Urothelium cell line (cell line): ENCODE measurements around the gene NEUROG1.
"Not testable (repeated sequence)": the region's sequence is repeated elsewhere in the genome, so short reads cannot be mapped to it uniquely, and the experiment has no call there.

Source experiments
- DNase-seq: peaks from one replicate; pipeline ENCODE4 v3.0.0; 2011; ENCODE audit warnings: low spot score, mixed read lengths
- FAIRE-seq: peaks from 2 replicates; lab custom pipeline; 2011; peaks lifted over from hg19 to GRCh38; lab: Jason Lieb, UNC

The NEUROG1 gene

GRCh38 chr5:135538261-135538660 lies 2.5 kb upstream of the NEUROG1 start:
- DNase-seq: no peak
- no peak for FAIRE-seq

- FAIRE-seq: no peak
Measured at GRCh38 chr5:135537745-135538144, 2.0 kb upstream of the NEUROG1 start.

GRCh38 chr5:135537271-135537670 lies 1.5 kb upstream of the NEUROG1 start:
- FAIRE-seq (no peak), DNase-seq (no peak)

More at GRCh38 chr5:135537745-135538144, 2.0 kb upstream of the NEUROG1 start:
- no peak for DNase-seq

DNA sequence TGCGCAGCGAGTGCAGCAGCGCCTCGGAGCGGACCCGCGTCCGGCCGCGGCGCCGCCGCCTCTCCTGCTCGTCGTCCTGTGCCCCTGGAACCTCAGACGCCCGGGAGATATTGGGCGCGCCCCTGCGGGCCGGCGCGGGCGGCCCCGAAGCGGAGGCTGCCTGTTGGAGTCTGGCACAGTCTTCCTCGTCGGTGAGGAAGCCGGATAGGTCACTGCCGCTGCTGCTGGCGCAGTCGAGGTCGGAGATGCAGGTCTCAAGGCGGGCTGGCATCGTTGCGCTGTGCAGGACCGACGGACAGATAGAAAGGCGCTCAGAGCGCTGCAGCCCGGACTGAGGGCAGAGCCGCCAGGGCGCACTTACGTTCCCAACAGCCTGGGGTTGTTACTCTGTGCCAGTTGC lies 344 bp downstream of the NEUROG1 start:
- DNase-seq (no peak), FAIRE-seq (no peak)

- no peak for FAIRE-seq
- no peak for DNase-seq
Measured at GRCh38 chr5:135534609-135535419, 950 bp downstream of the NEUROG1 start.

DNA sequence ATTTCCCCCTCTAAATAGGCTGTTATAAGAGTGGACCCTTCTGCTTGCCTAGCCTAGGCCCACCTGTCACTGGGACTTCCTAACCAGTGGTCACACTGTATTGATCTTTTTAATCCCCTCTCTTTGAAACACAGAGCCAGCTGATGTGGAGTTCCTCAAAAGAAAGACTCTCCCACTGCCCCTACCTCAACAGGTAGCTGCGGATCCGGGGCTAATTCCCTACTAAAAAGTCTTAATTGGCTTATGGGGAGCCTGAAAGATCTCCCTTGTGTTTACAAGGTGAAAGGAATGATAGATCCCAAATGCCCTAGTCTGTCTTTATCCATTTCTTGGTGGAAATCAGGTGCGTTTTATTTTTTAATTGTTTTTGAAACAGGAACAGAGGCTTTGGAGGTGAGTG lies 2.0 kb downstream of the NEUROG1 start:
- no peak for FAIRE-seq
- no peak for DNase-seq

DNA sequence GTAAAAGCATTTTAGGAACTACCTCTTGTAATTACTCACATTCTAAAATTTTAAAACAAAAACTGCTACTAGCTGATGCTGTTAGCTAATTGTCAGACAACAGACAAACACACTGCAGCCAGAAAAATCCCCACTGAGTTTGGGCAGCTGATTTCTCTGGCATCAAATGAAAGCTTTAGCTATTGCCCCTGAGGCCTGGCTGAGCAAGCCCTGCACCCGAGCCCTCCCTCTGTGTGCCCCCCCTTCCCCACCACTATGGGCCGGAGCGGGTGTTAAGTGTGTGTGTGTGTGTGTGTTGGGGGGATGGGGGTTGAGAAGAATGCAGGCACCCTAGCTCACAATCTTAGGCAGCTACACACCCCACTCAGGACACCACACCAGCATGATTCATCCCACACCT lies 2.4 kb downstream of the NEUROG1 start:
- FAIRE-seq: no peak
- no peak for DNase-seq

- FAIRE-seq, DNase-seq: not testable (repeated sequence)
Measured at GRCh38 chr5:135529576-135529975, 6.2 kb downstream of the NEUROG1 start.

DNA sequence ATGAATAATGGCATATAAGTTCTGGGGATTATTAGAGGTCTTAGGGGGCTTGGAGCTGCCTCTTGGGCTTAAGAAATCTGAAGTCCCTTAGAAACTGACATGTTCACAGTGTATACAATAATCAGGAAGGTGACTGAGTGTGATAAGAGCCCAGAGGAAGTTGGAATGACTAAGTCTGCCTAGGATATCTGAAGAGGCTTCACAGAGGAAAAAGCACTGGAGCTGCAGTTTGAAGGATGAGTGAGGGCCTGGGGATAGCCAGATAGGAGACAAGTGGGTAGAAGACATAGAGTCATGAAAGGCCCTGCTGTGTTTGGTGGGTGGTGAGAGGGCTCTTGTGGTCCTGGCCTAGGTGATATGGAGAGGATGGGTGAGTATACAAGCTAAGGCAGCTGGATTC lies 8.8 kb downstream of the NEUROG1 start:
- FAIRE-seq (no peak), DNase-seq (no peak)

DNA sequence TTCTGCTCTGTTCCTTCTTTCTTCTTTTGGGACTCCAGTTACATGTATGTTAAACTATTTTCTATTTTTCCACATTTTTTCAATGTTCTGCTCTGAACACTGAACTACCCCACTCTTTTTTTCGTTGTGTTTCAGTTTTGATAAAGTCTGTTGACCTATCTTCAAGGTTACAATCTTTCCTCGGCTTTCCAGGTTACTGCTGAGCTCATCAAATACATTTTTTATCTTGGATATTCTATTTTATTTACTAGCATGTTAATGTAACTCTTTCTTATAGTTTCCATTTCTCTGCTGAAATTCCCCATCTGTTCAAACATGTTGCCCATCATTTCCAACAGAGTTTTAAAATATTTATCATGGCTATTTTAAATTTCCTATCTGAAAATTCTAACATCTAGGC lies 13.8 kb downstream of the NEUROG1 start:
- FAIRE-seq: no peak
- DNase-seq: no peak

GRCh38 chr5:135517631-135518030 lies 18.1 kb downstream of the NEUROG1 start:
- DNase-seq (no peak), FAIRE-seq (no peak)

DNA sequence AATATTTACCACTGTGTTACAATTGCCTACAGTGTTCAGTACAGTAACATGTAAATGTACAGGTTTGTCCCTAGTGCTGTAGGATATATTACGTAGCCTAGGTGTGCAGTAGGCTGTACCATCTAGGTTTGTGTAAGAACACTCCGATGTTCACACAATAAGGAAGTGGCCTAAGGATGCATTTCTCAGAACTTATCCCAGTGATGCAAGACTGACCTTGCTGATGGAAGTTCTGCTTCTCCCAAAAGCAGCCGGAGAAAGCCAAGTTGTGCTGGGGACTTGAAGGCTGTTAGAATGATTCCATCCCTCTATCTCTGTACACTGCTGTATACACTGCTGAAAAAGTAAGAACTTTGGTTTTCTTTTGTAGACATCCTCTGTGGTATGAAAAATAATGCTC lies 21.6 kb downstream of the NEUROG1 start:
- FAIRE-seq (no peak), DNase-seq (no peak)

DNA sequence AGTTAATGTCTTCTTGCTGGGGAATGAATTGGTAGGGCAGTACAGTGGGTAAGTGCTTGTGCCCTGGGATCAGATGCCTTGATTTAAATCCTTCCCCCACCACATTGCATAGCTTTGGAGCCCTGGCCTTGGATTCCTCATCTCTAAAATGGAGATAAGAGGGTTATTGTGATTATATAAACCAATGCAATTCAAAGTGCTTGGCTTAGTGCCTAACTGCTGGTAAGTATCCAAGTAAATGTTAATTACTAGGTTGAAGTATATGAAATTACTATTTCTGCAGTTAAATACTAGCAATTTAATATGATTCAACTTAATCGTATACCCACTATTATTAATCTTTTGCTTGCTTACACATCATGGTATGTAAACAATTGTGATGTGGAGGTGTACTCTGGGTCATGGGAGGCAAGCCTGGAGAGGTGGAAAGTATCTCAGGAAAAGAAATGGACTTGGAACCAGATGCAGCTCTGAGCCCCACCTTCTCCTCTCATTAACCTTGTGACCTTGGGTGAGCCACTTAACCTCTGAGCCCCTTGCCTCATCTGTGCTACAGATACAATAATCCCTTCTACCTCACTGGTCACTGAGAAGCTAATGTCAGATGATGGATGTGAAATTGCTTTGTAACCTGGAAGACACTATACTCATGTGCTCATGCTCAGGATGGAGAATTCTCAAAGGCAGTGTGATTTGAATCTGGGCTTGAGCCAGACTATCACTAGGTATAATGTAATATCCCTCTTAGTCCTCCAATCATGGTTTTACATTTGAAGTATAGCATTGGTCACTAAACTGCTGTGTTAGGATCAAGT lies 23.8 kb downstream of the NEUROG1 start:
- no peak for DNase-seq
- FAIRE-seq: no peak

DNA sequence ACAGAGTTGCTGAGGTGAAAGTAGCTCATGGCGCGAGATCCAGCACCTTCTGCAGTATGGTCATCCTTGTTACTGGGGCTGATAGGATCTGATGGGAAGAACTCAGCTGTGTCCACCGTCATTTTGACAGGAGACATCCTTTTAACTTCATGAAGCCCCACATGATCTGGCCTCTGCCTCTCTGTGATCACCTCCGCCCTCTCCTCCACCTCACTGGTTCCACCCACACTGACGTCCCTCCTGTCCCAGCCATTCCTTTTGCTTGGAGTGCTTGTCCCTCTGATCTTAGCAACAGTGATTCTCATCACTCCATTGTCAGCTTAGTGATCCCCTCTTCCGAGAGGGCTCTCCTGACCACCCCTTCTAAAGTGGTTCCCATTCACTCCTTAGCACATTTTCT lies 25.8 kb downstream of the NEUROG1 start:
- FAIRE-seq (no peak), DNase-seq (no peak)

DNA sequence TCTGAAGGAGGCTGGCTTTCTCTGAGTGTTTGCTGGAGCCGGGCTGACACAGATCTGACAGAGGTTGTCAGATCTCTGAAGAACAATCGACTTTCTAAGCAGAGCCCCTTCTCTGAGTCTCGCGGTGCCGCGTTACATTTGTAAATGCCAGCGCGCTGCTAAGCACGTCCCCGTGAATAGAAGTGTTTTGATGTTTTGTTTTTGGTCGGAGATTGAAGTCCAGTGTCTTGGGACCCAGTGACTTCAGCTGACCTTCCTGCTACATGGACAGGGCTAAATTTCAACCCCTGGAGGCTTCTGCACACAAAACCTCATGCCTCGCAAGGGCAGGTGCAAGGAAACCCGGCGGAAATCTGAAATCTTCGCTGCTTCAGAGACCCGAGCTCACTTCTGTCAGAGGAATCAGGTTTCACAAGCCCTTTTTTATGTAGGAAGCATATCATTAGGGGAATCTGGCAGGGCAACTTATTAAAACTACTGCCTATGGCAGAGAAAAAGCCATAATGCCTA lies 27.2 kb downstream of the NEUROG1 start:
- no peak for DNase-seq
- FAIRE-seq: no peak

- FAIRE-seq (no peak), DNase-seq (no peak)
Measured at GRCh38 chr5:135505973-135506372, 29.8 kb downstream of the NEUROG1 start.

GRCh38 chr5:135504376-135504775 lies 31.4 kb downstream of the NEUROG1 start:
- no peak for DNase-seq
- no peak for FAIRE-seq

DNA sequence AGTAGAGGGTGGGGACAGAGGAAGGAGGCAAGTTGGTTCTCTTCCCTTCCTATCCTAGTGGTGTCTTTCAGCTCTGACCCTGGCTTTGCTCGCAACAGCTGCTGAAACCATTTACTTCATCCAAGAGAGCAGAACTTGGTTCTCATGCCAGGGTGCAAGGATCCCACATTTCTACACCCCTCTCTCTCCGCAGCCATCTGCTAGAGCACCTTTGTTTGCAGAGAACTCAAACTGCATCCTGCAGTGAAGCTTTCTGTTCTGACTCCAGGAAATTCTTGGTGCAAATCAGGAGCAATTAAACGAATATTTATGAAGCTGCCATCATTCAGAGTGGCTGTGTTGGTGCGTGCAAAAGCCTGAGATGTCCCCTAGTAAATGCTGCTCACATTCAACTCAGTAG lies 31.9 kb downstream of the NEUROG1 start:
- FAIRE-seq (no peak), DNase-seq (no peak)

DNA sequence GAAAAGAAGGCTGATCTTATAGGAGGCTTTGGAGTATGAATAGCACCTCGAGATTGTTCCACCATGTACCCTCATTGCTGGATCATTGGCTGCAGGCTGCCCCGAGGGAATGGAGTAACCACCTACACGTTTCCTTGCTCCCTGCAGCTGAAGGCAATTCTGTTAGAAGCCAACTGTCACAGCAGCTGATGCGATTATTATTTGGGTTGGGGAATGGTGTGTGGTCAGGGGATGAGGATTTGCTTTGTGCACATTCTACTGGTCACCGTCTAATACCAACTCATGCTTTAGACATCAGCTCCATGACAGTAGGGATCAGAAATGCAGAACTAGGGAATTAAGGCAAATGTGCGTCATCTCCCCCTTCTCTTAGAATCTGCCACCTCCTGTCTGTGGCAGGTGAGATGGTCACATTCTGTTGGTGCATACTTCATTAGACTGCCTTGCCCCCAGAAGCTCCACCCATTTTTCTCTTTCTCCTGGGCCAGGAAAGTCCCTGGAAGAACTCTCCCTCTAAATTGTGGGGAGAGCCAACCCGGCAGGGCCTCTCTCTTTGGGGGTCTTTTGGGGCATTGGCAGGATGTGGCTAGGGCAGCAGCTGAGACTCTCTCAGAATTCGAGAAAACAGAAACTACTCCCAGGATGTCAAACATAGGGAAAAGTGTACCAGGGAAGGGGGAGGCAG lies 32.8 kb downstream of the NEUROG1 start:
- DNase-seq (no peak), FAIRE-seq (no peak)

- FAIRE-seq: no peak
- no peak for DNase-seq
Measured at GRCh38 chr5:135501965-135502364, 33.8 kb downstream of the NEUROG1 start.

DNA sequence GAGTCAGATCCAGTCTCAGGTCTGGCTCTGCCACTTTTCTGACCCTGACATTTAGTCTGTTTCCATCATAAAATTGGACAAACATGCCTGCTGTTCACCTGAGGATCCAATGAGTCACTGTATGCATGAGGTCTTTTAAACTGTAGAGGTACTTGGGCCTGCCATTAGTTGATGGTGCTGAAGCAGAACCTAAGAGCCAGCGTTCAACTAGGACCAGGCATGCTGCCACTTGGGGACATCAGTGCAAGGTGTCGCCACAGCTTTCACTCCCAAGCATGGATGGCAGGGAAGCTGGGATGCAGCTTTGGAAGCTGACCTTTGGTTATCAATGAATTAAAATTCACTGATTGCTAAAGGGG lies 37.1 kb downstream of the NEUROG1 start:
- FAIRE-seq (no peak), DNase-seq (no peak)
